ENCODE measurements around the gene HACD1. TPM values are rescaled to one million over a fixed set of nuclear protein-coding genes. Genes with fewer than 3 reads are reported as not detected.

Gene HACD1
- total and polyA plus RNA-seq, 2 donors (not counting 3 experiments of a cell fraction or from before 2014, with no cell fraction given), result 17.4 to 25.2 TPM

GRCh38 chr10:17643755-17644484, 26.7 kb upstream of the HACD1 start, which contains the start of gene STAM:
Gene STAM (plus strand): TSS chr10:17644151. CDS start chr10:17644340, 189 bp downstream.
- Histone ChIP-seq H3K4me2 (ENCODE audit: insufficient read depth, low read length) (peak within 1 kb of the TSS; percentile 91), H3K27me3 (ENCODE audit: control insufficient read depth in 2 of 2, insufficient read depth in 2 of 2, low read length in 2 of 2) (no peaks in the 10 kb centered on the region), H3K9ac (replicated peaks; ENCODE audit: extremely low read depth, insufficient read depth, low read length) (peak within 1 kb of the TSS; percentile 94), H3K9me3 (replicated peaks; ENCODE audit: control insufficient read depth, insufficient read depth, low read length) (no peaks in the 10 kb centered on the region), H3K79me2 (ENCODE audit: control insufficient read depth, insufficient read depth, low read length) (peaks cover 51% of the 10 kb centered on the region), H4K20me1 (replicated peaks; ENCODE audit: control insufficient read depth, extremely low read depth, insufficient read depth, low read length) (no peaks in the 10 kb centered on the region), H3K27ac (ENCODE audit: insufficient read depth, low read depth, low read length) (peak within 1 kb of the TSS; percentile 95), H3K4me3 (replicated peaks in 1 of 3; ENCODE audit: insufficient read depth in 1 of 3, low read depth in 1 of 3, low read length in 3 of 3) (peak within 1 kb of the TSS; percentile 36 to 90 (median 84)), H3K36me3 (ENCODE audit: control insufficient read depth in 2 of 2, extremely low read depth in 1 of 2, insufficient read depth in 2 of 2, low read length in 2 of 2) (no peaks in the 10 kb centered on the region), H2AFZ (ENCODE audit: low read depth, low read length) (peak within 1 kb of the TSS; percentile 51), H3K4me1 (ENCODE audit: control insufficient read depth, extremely low read depth, insufficient read depth, low read length) (peaks cover 21% of the 10 kb centered on the region), H3K9me1 (replicated peaks; ENCODE audit: control insufficient read depth, extremely low read depth, insufficient read depth, low read length) (no peaks in the 10 kb centered on the region)
- intact Hi-C loops (cut with micrococcal nuclease) (loop anchor here (1.0 to 5.0 kb wide), 4 partner anchors 21 to 193 kb away; partner anchors contain the start of gene HACD1), dilution Hi-C loops (cut with MboI; ENCODE audit: extremely low pct_ligation_motif_present, low sequenced_read_pairs) (no loop called here)
- no TSS peak for BruUV-seq (replicated peaks)
- TF ChIP-seq, protein P1, sequence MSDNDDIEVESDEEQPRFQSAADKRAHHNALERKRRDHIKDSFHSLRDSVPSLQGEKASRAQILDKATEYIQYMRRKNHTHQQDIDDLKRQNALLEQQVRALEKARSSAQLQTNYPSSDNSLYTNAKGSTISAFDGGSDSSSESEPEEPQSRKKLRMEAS (IDR thresholded peaks at IDR 0.05; ENCODE audit: insufficient read depth, insufficient read length), result peak; percentile 70
- peak; percentile 76 for TF ChIP-seq POLR2A (IDR thresholded peaks at IDR 0.05; ENCODE audit: low read depth, low read length)
- peak; percentile 69 for TF ChIP-seq POLR2AphosphoS5 (IDR thresholded peaks at IDR 0.05; ENCODE audit: insufficient read depth, low read depth, low read length)
- TF ChIP-seq FOS (IDR thresholded peaks at IDR 0.05; ENCODE audit: borderline replicate concordance, insufficient read depth, low read length), result no peak
- ChIA-PET POLR2A (interaction anchor here (0.7 to 2.4 kb wide), 5 partner anchors 11 to 826 kb away, joined by 3 to 16 read pairs (median 4); partner anchors contain the start of genes HACD1 and RSU1), CTCF (interaction anchor here (1.0 to 2.0 kb wide), 17 partner anchors 9 to 834 kb away, joined by 3 to 17 read pairs (median 4); partner anchors contain the start of gene HACD1)
- FAIRE-seq (peak; percentile 93), DNase-seq (ENCODE audit: low read depth, low spot score) (peak; percentile 96)

GRCh38 chr10:17643339-17643754, 26.2 kb upstream of the HACD1 start:
- H3K79me2 ChIP-seq (ENCODE audit: control insufficient read depth, insufficient read depth, low read length), result peaks cover 45% of the 10 kb centered on the region
- H3K27ac ChIP-seq (ENCODE audit: insufficient read depth, low read depth, low read length), result peak overlapping the region; percentile 95
- TSS peak; percentile 98 for BruUV-seq (replicated peaks)
- H3K4me2 ChIP-seq (ENCODE audit: insufficient read depth, low read length), result peak overlapping the region; percentile 86
- TF ChIP-seq FOS (IDR thresholded peaks at IDR 0.05; ENCODE audit: borderline replicate concordance, insufficient read depth, low read length), result no peak
- TF ChIP-seq, protein P1 (IDR thresholded peaks at IDR 0.05; ENCODE audit: insufficient read depth, insufficient read length), result no peak
- no peak for TF ChIP-seq POLR2A (IDR thresholded peaks at IDR 0.05; ENCODE audit: low read depth, low read length)
- no peak for TF ChIP-seq EZH2 (IDR thresholded peaks at IDR 0.05; ENCODE audit: borderline replicate concordance, low read depth, low read length, severe bottlenecking)
- no peak for TF ChIP-seq GATA2 (IDR thresholded peaks at IDR 0.05; ENCODE audit: insufficient read depth, insufficient read length, low read depth, low read length)
- TF ChIP-seq POLR2AphosphoS5 (IDR thresholded peaks at IDR 0.05; ENCODE audit: insufficient read depth, low read depth, low read length), result no peak
- TF ChIP-seq JUN (IDR thresholded peaks at IDR 0.05; ENCODE audit: borderline replicate concordance, insufficient read depth, insufficient read length, low read depth), result no peak
- no peak for TF ChIP-seq MYC (IDR thresholded peaks at IDR 0.05; ENCODE audit: low read depth, low read length)
- TF ChIP-seq CTCF (IDR thresholded peaks at IDR 0.05; ENCODE audit: extremely low read depth in 1 of 2, insufficient read depth in 1 of 2, low read depth in 1 of 2, low read length in 2 of 2), result no peak
- no peaks in the 10 kb centered on the region for H3K9me3 ChIP-seq (replicated peaks; ENCODE audit: control insufficient read depth, insufficient read depth, low read length)
- dilution Hi-C loops (cut with MboI; ENCODE audit: extremely low pct_ligation_motif_present, low sequenced_read_pairs), result no loop called here
- FAIRE-seq (no peak), DNase-seq (ENCODE audit: low read depth, low spot score) (no peak)
- H3K9ac ChIP-seq (replicated peaks; ENCODE audit: extremely low read depth, insufficient read depth, low read length), result peak overlapping the region; percentile 94
- no peaks in the 10 kb centered on the region for H4K20me1 ChIP-seq (replicated peaks; ENCODE audit: control insufficient read depth, extremely low read depth, insufficient read depth, low read length)
- peak overlapping the region; percentile 51 for H2AFZ ChIP-seq (ENCODE audit: low read depth, low read length)
- POLR2A ChIA-PET, result interaction anchor here (0.7 to 2.4 kb wide), 4 partner anchors 10 to 100 kb away, joined by 3 to 16 read pairs (median 6); partner anchors contain the start of gene HACD1
- intact Hi-C loops (cut with micrococcal nuclease), result loop anchor here (5.0 kb wide), 1 partner anchor 194 kb away; no protein-coding TSS in a partner anchor
- H3K27me3 ChIP-seq (ENCODE audit: control insufficient read depth in 2 of 2, insufficient read depth in 2 of 2, low read length in 2 of 2), result no peaks in the 10 kb centered on the region
- peak overlapping the region; percentile 36 to 90 (median 84) for H3K4me3 ChIP-seq (replicated peaks in 1 of 3; ENCODE audit: insufficient read depth in 1 of 3, low read depth in 1 of 3, low read length in 3 of 3)
- peaks cover 21% of the 10 kb centered on the region for H3K4me1 ChIP-seq (ENCODE audit: control insufficient read depth, extremely low read depth, insufficient read depth, low read length)
- CTCF ChIA-PET, result interaction anchor here (1.0 to 2.0 kb wide), 12 partner anchors 9 to 234 kb away, joined by 3 to 17 read pairs (median 4); partner anchors contain the start of gene HACD1
- H3K36me3 ChIP-seq (ENCODE audit: control insufficient read depth in 2 of 2, extremely low read depth in 1 of 2, insufficient read depth in 2 of 2, low read length in 2 of 2), result no peaks in the 10 kb centered on the region
- H3K9me1 ChIP-seq (replicated peaks; ENCODE audit: control insufficient read depth, extremely low read depth, insufficient read depth, low read length), result no peaks in the 10 kb centered on the region

Measured in endothelial cell of umbilical vein (primary cell).